ENCODE measurements around the gene PSEN2.

The PSEN2 gene

GRCh38 chr1:226886122-226886901, 15.9 kb downstream of the PSEN2 start:
- DNase-seq (ENCODE audit: low read depth): no peak

GRCh38 chr1:226887006-226887405, 16.6 kb downstream of the PSEN2 start:
- no peak for DNase-seq (ENCODE audit: low read depth)

DNA sequence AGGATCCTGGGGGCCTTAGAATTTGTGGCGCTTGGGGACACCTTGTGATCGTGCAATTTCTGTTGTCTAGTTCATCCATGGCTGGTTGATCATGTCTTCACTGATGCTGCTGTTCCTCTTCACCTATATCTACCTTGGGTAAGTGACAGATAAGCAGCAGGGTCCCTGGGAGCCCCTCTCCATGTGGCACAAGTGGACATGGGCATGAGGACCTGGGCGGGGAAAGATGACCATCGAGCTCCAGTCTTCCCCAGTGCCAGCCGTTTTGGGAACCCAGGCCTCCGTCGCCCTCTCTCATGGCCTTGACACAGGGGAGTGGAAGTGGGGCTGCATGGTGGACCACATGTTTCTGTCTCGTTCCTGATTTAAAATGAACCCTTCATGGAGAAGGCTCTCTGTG, 17.6 kb downstream of the PSEN2 start:
- no peak for DNase-seq (ENCODE audit: low read depth)

- DNase-seq (ENCODE audit: low read depth): no peak
Observed at GRCh38 chr1:226888816-226889215, 18.4 kb downstream of the PSEN2 start.

DNA sequence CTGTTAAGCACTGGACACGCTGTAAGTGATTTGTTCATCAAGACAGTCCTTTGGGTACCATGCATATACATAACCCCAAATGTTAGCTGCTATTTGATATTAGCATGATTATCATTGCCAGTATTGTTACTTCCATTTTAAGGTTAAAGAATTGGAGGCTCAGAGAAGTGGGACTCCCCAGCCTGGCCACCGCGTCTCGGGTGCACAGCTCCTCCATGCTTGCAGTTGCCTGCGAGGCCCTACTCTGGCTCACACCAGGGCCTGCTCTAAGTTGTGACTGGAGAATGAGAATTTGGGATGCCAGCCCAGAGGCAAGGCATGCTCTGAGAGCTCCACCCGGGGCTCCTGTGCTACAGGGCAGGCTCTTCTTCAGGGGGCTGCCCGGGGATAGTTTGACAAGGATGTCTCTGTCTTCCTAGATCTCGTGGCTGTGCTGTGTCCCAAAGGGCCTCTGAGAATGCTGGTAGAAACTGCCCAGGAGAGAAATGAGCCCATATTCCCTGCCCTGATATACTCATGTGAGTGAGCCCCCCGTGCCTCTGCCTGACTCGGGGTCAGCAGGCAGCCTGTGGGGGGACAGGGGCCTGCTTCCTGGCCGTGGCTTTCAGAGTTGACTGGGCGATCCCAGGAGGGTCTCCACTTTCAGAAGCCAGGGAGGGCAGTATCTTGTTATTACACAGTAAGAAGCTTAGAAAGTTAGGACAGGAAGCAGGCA, 19.4 kb downstream of the PSEN2 start:
- no peak for DNase-seq (ENCODE audit: low read depth)

DNA sequence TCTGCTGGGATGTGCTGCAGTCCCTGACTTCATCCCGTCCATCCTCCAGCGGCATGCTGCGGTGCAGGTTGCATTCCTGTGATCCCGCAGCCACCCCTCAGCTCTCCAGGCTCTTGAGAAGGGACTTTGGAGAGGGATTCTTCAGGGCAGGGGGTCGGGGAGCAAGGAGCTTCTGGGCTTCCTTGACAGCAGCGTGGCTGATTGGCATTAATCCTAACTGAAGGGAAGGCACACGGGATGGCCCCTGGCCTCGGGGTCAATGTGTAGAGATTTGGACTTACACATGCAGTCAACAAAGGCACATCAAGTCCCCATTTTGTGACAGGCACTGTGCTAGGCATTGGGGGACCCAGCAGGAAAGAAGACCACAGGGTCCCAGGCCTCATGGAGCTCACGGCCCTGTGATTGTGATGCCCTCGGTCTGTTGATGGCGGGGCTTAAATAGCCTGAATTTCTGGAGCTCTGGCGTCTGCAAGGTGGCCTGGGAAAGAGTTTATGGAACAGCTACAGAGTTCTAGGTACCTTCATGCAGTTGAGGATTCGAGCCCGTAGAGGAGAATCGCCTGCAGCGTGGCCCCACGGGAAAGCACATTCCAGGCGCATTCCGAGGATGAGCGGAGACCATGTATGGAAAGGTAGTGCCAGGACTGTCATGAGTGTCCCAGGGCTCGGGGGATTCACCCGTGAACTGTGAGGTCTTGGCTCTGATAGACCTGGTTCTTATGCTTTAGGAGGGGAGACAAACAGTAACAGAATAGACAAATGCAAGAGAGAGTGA, 20.1 kb downstream of the PSEN2 start:
- DNase-seq (ENCODE audit: low read depth): no peak

- no peak for DNase-seq (ENCODE audit: low read depth)
Observed at GRCh38 chr1:226891346-226891745, 20.9 kb downstream of the PSEN2 start.

GRCh38 chr1:226891846-226892523, 21.6 kb downstream of the PSEN2 start:
- DNase-seq (ENCODE audit: low read depth): no peak

- no peak for DNase-seq (ENCODE audit: low read depth)
Observed at GRCh38 chr1:226892524-226892875, 22.1 kb downstream of the PSEN2 start.

DNA sequence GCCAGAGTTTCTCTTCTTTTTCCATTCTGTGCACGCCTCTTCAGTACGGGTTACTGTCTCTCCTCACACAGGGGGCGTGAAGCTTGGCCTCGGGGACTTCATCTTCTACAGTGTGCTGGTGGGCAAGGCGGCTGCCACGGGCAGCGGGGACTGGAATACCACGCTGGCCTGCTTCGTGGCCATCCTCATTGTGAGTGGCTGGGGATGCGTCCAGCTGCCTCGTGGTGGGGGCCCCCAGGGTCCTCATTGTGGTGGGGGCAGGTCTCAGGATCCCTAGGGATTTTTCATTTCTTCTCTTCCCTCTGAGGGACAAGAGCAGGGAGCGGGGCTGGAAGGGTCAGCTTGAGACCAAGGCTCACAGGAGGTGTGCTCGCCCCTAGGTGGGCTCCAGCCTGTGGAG, 23.5 kb downstream of the PSEN2 start:
- DNase-seq (ENCODE audit: low read depth): no peak

- no peak for DNase-seq (ENCODE audit: low read depth)
Observed at GRCh38 chr1:226894826-226895225, 24.4 kb downstream of the PSEN2 start.

GRCh38 chr1:226895644-226896043, 25.2 kb downstream of the PSEN2 start:
- DNase-seq (ENCODE audit: low read depth): no peak

GRCh38 chr1:226898246-226898645, 27.8 kb downstream of the PSEN2 start:
- DNase-seq (ENCODE audit: low read depth): no peak

DNA sequence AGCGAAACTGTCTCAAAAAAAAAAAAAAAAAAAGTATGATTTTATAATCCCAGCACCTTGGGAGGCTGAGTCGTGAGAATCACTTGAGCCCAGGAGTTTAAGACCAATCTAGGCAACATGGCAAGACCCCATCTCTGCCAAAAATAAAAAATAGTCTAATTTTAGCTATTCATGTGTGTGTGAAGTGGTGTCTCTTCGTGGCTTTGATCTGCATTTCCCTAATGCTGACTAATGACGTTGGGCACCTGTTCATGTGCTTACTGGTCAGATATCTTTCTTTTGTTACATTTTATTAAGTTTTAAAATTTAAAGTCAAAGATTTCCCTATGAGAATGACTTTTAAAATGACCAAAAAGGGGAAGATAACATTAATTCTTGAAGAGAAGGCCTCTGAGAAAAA, 31.0 kb downstream of the PSEN2 start:
- no peak for DNase-seq (ENCODE audit: low read depth)

GRCh38 chr1:226902601-226903000, 32.2 kb downstream of the PSEN2 start:
- DNase-seq (ENCODE audit: low read depth): no peak

- DNase-seq (ENCODE audit: low read depth): no peak
Observed at GRCh38 chr1:226903819-226904716, 33.7 kb downstream of the PSEN2 start.

GRCh38 chr1:226904772-226905171, 34.4 kb downstream of the PSEN2 start:
- no peak for DNase-seq (ENCODE audit: low read depth)

DNA sequence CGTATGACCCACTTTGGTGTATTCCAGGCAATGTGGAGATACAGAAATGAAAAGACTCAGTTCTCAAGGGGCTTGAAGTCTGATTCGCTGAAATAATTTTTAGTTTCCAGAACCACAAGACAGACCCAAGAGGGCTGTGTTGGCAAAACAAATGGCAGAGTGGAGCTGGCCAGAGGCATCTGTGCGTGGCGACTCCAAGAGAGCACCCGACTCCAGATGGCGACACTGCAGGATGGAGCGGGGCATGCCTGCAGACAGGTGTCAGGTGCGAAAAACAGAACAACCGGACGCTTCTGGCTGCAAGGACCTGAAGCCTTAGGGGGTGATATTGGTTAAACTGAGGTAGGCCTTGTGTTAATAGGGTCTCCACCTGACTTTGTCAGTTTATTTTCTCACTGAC, 38.0 kb downstream of the PSEN2 start:
- no peak for DNase-seq (ENCODE audit: low read depth)

GRCh38 chr1:226908913-226909312, 38.5 kb downstream of the PSEN2 start:
- no peak for DNase-seq (ENCODE audit: low read depth)

DNA sequence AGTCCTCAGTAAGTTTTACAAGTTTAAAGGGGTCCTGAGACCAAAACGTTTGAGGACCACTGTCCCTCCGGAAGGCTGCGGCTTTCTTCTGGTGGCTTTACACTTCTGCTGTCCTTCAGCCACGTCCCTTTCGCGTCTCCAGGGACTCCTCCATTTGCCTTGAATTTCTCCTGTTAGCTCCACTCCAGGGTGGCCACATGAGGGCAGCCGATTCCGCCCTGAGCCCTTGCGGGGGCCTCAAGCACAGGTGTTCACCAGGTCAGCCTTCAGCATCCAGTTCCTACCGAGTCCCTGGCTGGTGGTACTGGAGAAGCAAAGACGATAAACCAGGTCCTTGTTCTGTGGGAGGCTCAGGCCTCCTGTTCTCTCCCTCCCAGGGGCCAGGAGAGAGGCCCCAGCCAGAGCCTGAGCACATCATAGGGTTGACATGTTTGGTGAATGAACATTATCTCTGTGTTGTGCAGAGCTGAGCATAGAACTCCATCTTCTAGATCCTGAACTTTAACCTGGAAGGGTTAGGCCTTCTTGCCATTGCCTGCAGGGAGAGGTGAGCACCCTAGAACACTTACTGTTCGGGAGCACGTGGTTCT, 42.3 kb downstream of the PSEN2 start:
- DNase-seq (ENCODE audit: low read depth): no peak

DNA sequence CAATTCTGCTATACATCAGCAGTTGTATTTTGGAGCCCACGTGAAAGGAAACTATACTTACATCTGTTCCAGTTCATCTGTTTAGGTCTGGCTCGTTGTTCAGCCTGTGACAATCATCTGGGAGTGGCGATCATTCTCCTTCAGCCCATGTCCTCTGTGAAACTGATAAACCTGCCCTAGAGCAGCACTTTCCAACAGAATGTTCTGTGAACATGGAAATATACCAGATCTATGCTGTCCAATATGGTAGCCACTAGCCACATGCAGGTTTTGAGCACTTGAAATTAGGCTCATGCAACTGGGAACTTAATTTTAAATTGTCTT, 45.2 kb downstream of the PSEN2 start:
- DNase-seq (ENCODE audit: low read depth): no peak
